ENCODE results near the gene NOL7.

Gene NOL7

GRCh38 chr6:13668291-13668928, 53.3 kb downstream of the NOL7 start:
- H3K36me3 ChIP-seq (ENCODE audit: control insufficient read depth, insufficient read depth, low read length): no peaks in the 10 kb centered on the region
- TF ChIP-seq CTCF (IDR thresholded peaks at IDR 0.05; ENCODE audit: insufficient read depth, low read length, poor library complexity, severe bottlenecking): no peak
- H3K27me3 ChIP-seq (replicated peaks; ENCODE audit: control insufficient read depth, insufficient read depth, low read length): no peaks in the 10 kb centered on the region
- H3K4me3 ChIP-seq (replicated peaks; ENCODE audit: low read depth, low read length): no peak overlapping the region
- DNase-seq (ENCODE audit: extremely low read depth, insufficient read length): peak; percentile 35

- Histone ChIP-seq H3K36me3 (ENCODE audit: control insufficient read depth, insufficient read depth, low read length) (no peaks in the 10 kb centered on the region), H3K4me3 (replicated peaks; ENCODE audit: low read depth, low read length) (no peak overlapping the region), H3K27me3 (replicated peaks; ENCODE audit: control insufficient read depth, insufficient read depth, low read length) (no peaks in the 10 kb centered on the region)
- TF ChIP-seq CTCF (IDR thresholded peaks at IDR 0.05; ENCODE audit: insufficient read depth, low read length, poor library complexity, severe bottlenecking): no peak
- no peak for DNase-seq (ENCODE audit: extremely low read depth, insufficient read length)
These were observed 54.3 kb downstream of the NOL7 start for GRCh38 chr6:13669476-13669875.

All from GM06990 (cell line).